Measurements from ENCODE around the gene PLCB4. TPM values are rescaled to one million over a fixed set of nuclear protein-coding genes. Genes with fewer than 3 reads are reported as not detected.
"Not testable (repeated sequence)": the region's sequence is repeated elsewhere in the genome, so short reads cannot be mapped to it uniquely, and the experiment has no call there.

The PLCB4 gene
- total and polyA plus RNA-seq, 4 donors = 1.5 to 26.2 (median 10.8) TPM

DNA sequence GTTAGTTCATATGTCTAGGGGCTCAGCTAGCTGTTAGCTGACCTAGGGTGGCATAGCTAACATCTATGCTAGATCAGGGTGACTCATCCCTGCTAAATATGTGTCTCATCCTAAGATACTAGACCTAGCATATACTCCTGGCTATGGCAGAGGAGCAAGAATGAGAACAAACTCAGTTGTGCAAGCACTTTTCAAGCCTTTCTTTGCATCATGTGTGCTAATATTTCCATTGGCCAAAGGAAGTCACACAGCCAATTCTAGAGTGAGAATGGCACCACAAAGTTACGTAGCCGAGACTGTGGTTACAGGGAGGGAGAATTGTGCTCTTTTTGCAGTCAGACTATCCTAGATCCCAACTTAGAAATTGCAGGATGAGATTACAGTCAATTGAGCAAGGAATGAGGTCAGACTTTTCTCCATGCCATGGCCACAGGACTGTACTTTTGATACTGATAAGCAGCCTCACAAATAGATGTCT, 78.7 kb downstream of the PLCB4 start:
- ATAC-seq (ENCODE audit: low FRiP score) (no peak), DNase-seq (no peak)
- Histone ChIP-seq H3K4me1 (ENCODE audit: control insufficient read depth in 1 of 2, insufficient read depth in 2 of 2, low read length in 2 of 2) (no peaks in the 10 kb centered on the region), H3K36me3 (ENCODE audit: control insufficient read depth in 1 of 2, insufficient read depth in 2 of 2, low read length in 1 of 2) (no peaks in the 10 kb centered on the region), H3K27me3 (ENCODE audit: control insufficient read depth in 1 of 2, insufficient read depth in 2 of 2, low read length in 1 of 2) (no peaks in the 10 kb centered on the region), H3K4me3 (ENCODE audit: low read length in 2 of 2) (no peak overlapping the region), H3K27ac (ENCODE audit: low read depth in 1 of 2, low read length in 2 of 2) (no peak overlapping the region), H3K9me3 (ENCODE audit: control insufficient read depth, low read length) (no peaks in the 10 kb centered on the region)
- WGBS, 2 donors = 62 to 68% methylated on average over 2 of the region's 2 CpGs
- intact Hi-C loops (cut with DNase I) = no loop called here

DNA sequence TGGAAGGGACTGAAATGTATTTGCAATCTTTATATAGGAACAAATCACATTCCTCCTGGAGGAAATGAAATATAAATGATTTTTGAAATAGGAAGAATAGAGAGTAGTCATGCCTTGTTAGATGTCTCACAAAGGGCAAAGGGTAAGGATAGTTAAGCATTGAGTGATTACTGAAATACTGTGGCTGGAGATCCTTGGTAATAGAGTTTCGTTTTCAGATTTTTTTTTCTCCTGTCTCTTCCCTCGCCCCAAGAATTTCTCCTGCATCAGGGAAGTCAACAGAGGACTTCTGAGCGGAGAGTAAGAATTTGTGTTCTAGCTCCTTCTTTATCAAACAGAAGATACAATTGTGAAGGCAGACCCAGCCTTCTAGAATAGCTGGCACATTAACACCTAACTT, 79.4 kb downstream of the PLCB4 start:
- no peaks in the 10 kb centered on the region for H3K4me1 ChIP-seq (ENCODE audit: control insufficient read depth in 1 of 2, insufficient read depth in 2 of 2, low read length in 2 of 2)
- no peak overlapping the region for H3K27ac ChIP-seq (ENCODE audit: low read depth in 1 of 2, low read length in 2 of 2)
- H3K9me3 ChIP-seq (ENCODE audit: control insufficient read depth, low read length) = no peaks in the 10 kb centered on the region
- ATAC-seq (ENCODE audit: low FRiP score) (no peak), DNase-seq (no peak)
- no peaks in the 10 kb centered on the region for H3K36me3 ChIP-seq (ENCODE audit: control insufficient read depth in 1 of 2, insufficient read depth in 2 of 2, low read length in 1 of 2)
- WGBS, 2 donors = 93 to 97% methylated on average over 3 of the region's 3 CpGs
- intact Hi-C loops (cut with DNase I) = no loop called here
- no peaks in the 10 kb centered on the region for H3K27me3 ChIP-seq (ENCODE audit: control insufficient read depth in 1 of 2, insufficient read depth in 2 of 2, low read length in 1 of 2)
- H3K4me3 ChIP-seq (ENCODE audit: low read length in 2 of 2) = no peak overlapping the region

DNA sequence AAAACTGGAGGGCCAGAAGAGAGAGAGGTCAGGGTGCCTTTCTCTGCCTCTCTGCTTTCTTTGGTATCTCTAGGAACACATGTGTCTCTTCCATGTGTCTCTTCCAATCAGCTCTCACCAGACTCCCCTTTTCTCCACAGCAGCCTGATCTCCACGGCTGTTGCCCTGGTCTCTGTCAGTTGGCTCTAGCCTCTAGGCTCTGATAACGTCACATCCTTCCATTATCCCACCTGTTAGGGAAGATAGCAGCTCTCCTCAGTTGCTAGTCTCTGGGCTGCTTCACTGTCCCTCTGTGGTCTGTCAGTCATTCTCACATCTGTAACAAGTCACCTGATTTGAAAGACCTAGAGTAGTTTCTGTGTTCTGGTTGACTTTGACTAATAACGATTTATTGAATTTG, 80.2 kb downstream of the PLCB4 start:
- intact Hi-C loops (cut with DNase I) = no loop called here
- H3K27ac ChIP-seq (ENCODE audit: low read depth in 1 of 2, low read length in 2 of 2) = no peak overlapping the region
- H3K27me3 ChIP-seq (ENCODE audit: control insufficient read depth in 1 of 2, insufficient read depth in 2 of 2, low read length in 1 of 2) = no peaks in the 10 kb centered on the region
- ATAC-seq (ENCODE audit: low FRiP score) = no peak
- DNase-seq = no peak
- no peaks in the 10 kb centered on the region for H3K9me3 ChIP-seq (ENCODE audit: control insufficient read depth, low read length)
- whole genome bisulfite sequencing, 2 donors = 96 to 98% methylated on average over 3 of the region's 3 CpGs
- no peaks in the 10 kb centered on the region for H3K4me1 ChIP-seq (ENCODE audit: control insufficient read depth in 1 of 2, insufficient read depth in 2 of 2, low read length in 2 of 2)
- no peaks in the 10 kb centered on the region for H3K36me3 ChIP-seq (ENCODE audit: control insufficient read depth in 1 of 2, insufficient read depth in 2 of 2, low read length in 1 of 2)
- H3K4me3 ChIP-seq (ENCODE audit: low read length in 2 of 2) = no peak overlapping the region

DNA sequence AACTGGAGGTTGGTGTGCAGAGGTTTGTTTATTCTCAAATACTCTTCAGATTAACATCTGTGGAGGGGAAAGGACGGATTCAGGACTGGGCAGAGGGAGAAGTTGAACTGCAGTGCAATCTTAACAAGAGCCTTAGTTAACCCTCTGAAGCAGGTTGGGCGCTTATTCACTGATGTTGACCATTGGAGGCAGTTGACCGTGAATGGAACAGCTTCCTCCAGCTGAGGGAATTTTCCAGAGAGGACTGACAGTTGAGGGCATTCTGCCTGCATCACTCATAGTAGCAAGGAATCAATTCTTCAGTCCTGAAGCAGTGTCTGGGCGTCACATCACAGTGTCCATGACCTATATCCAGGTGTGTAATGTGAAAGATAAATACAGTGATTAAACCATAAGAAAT, 80.9 kb downstream of the PLCB4 start:
- intact Hi-C loops (cut with DNase I) = no loop called here
- DNase-seq (no peak), ATAC-seq (ENCODE audit: low FRiP score) (no peak)
- no peak overlapping the region for H3K4me3 ChIP-seq (ENCODE audit: low read length in 2 of 2)
- H3K36me3 ChIP-seq (ENCODE audit: control insufficient read depth in 1 of 2, insufficient read depth in 2 of 2, low read length in 1 of 2) = no peaks in the 10 kb centered on the region
- no peaks in the 10 kb centered on the region for H3K9me3 ChIP-seq (ENCODE audit: control insufficient read depth, low read length)
- H3K27ac ChIP-seq (ENCODE audit: low read depth in 1 of 2, low read length in 2 of 2) = no peak overlapping the region
- WGBS, 2 donors = 82 to 86% methylated on average over 4 of the region's 4 CpGs
- no peaks in the 10 kb centered on the region for H3K27me3 ChIP-seq (ENCODE audit: control insufficient read depth in 1 of 2, insufficient read depth in 2 of 2, low read length in 1 of 2)
- H3K4me1 ChIP-seq (ENCODE audit: control insufficient read depth in 1 of 2, insufficient read depth in 2 of 2, low read length in 2 of 2) = no peaks in the 10 kb centered on the region

DNA sequence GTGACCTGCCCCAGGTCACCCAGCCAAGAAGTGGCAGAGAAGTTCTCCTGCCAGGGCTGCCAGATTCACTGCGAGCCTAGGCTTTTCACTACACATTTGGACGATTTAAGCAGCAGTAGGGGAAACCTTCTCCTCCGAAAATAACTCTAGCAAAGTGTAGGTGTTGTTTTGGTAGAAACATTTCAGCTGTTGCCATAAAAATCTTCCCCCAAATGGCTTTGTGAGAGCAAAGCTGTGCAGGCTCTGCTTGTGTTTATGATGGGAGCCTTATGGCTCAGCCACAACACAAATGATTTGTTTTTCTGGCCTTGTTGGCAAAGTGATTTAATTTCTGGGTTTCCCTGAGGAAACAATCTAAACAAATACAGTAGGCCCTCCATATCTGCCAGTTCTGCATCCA, 81.8 kb downstream of the PLCB4 start:
- no peaks in the 10 kb centered on the region for H3K9me3 ChIP-seq (ENCODE audit: control insufficient read depth, low read length)
- no peaks in the 10 kb centered on the region for H3K27me3 ChIP-seq (ENCODE audit: control insufficient read depth in 1 of 2, insufficient read depth in 2 of 2, low read length in 1 of 2)
- H3K36me3 ChIP-seq (ENCODE audit: control insufficient read depth in 1 of 2, insufficient read depth in 2 of 2, low read length in 1 of 2) = no peaks in the 10 kb centered on the region
- no peak overlapping the region for H3K4me3 ChIP-seq (ENCODE audit: low read length in 2 of 2)
- no peak for DNase-seq
- H3K4me1 ChIP-seq (ENCODE audit: control insufficient read depth in 1 of 2, insufficient read depth in 2 of 2, low read length in 2 of 2) = no peaks in the 10 kb centered on the region
- no peak for ATAC-seq (ENCODE audit: low FRiP score)
- H3K27ac ChIP-seq (ENCODE audit: low read depth in 1 of 2, low read length in 2 of 2) = no peak overlapping the region
- WGBS, 2 donors = 62 to 72% methylated on average over 3 of the region's 3 CpGs
- intact Hi-C loops (cut with DNase I) = no loop called here

DNA sequence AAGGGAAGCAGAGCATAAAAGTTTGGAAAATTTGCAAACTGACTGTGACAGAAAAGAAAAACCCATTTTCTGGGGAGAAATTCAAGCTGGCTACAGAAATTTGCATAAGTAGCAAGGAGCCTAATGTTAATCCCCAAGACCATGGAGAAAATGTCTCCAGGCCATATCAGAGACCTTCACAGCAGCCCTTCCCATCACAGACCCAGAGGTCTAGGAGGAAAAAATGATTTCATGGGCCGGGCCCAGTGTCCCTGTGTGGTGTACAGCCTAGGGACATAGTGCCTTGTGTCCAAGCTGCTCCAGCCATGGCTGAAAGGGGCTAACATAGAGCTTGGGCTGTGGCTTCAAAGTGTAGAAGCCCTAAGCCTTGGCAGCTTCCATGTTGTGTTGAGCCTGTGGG, 83.3 kb downstream of the PLCB4 start:
- H3K4me3 ChIP-seq (ENCODE audit: low read length in 2 of 2); H3K27me3 ChIP-seq (ENCODE audit: control insufficient read depth in 1 of 2, insufficient read depth in 2 of 2, low read length in 1 of 2); H3K4me1 ChIP-seq (ENCODE audit: control insufficient read depth in 1 of 2, insufficient read depth in 2 of 2, low read length in 2 of 2); intact Hi-C loops (cut with DNase I); ATAC-seq (ENCODE audit: low FRiP score); DNase-seq; H3K27ac ChIP-seq (ENCODE audit: low read depth in 1 of 2, low read length in 2 of 2); H3K36me3 ChIP-seq (ENCODE audit: control insufficient read depth in 1 of 2, insufficient read depth in 2 of 2, low read length in 1 of 2); H3K9me3 ChIP-seq (ENCODE audit: control insufficient read depth, low read length): not testable (repeated sequence)
- WGBS, 2 donors = 95 to 100% methylated on average over 1 of the region's 1 CpG

DNA sequence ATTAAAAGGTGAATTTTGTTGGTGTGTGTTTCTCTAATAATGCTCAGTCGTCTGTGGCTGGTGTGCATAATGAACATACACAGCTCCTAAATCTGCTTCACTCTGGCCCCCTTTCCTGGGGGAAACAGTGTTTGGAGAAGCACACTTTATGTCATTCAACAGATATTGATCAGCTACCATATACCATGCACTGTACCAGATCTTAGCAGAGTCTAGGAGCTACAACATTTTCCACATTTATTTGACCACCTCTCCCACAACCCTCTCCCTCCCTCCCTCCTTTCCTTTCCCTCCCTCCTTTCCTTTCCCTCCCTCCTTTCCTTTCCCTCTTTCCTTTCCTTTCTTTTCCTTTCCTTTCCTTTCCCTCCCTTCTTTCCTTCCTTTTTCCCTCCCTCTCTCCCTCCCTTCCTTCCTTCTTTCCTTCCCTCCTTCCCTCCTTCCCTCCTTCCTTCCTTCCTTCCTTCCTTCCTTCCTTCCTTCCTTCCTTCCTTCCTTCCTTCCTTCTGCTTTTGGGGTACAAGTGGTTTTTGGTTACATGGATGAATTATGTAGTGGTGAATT, 85.7 kb downstream of the PLCB4 start:
- no peak for ATAC-seq (ENCODE audit: low FRiP score)
- intact Hi-C loops (cut with DNase I) = no loop called here

DNA sequence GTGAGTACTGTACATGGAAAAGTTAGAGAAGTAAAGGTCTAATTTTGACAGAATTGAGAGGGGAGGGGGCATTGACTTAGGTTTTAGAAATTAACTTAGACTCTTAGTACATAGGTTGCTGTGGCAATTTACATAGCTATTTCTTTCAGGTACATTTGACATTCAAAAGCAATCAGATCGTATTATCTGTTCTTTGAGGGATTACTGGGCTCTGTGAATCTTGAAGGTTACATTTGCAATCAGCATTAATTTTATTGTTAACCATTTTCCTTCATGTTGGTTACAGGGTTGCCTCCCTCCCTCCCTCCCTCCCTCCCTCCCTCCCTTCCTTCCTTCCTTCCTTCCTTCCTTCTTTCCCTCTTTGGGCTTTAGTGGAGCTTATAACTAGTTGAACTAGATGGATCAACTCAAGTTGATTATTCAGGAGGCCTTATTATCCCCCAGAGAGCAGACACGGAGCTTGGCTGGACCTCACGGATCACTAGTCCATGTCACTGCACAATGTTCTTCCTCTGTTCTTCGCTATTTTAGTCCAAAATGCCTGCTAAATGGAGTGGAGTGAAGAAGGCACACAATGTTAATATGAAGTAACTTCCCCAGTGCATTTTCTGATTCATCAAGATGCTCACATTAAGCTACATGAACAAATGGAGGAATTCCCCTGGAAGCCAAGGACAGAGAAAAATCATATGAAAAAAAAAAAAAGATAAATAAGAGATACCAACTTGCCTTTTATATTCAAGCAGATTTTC, 87.8 kb downstream of the PLCB4 start:
- H3K9me3 ChIP-seq (ENCODE audit: control insufficient read depth, low read length) = no peaks in the 10 kb centered on the region
- H3K27ac ChIP-seq (ENCODE audit: low read depth in 1 of 2, low read length in 2 of 2) = no peak overlapping the region
- 76 to 79% methylated on average over 4 of the region's 4 CpGs for WGBS, 2 donors
- ATAC-seq (ENCODE audit: low FRiP score) = no peak
- peaks cover 2 to 6% of the 10 kb centered on the region in 2 donors for H3K4me1 ChIP-seq (ENCODE audit: control insufficient read depth in 1 of 2, insufficient read depth in 2 of 2, low read length in 2 of 2)
- H3K27me3 ChIP-seq (ENCODE audit: control insufficient read depth in 1 of 2, insufficient read depth in 2 of 2, low read length in 1 of 2) = no peaks in the 10 kb centered on the region
- no peak for DNase-seq
- no peak overlapping the region for H3K4me3 ChIP-seq (ENCODE audit: low read length in 2 of 2)
- H3K36me3 ChIP-seq (ENCODE audit: control insufficient read depth in 1 of 2, insufficient read depth in 2 of 2, low read length in 1 of 2) = no peaks in the 10 kb centered on the region
- intact Hi-C loops (cut with DNase I) = no loop called here

More for the DNA sequence above, 85.7 kb downstream of the PLCB4 start:
- DNase-seq = no peak
- H3K27me3 ChIP-seq (ENCODE audit: control insufficient read depth in 1 of 2, insufficient read depth in 2 of 2, low read length in 1 of 2) = no peaks in the 10 kb centered on the region
- H3K36me3 ChIP-seq (ENCODE audit: control insufficient read depth in 1 of 2, insufficient read depth in 2 of 2, low read length in 1 of 2) = no peaks in the 10 kb centered on the region
- no peaks in the 10 kb centered on the region for H3K9me3 ChIP-seq (ENCODE audit: control insufficient read depth, low read length)
- peak overlapping the region in 1 of 2 donors; percentile 57 for H3K27ac ChIP-seq (ENCODE audit: low read depth in 1 of 2, low read length in 2 of 2)
- 89 to 93% methylated on average over 1 of the region's 1 CpG for WGBS, 2 donors
- no peaks in the 10 kb centered on the region for H3K4me1 ChIP-seq (ENCODE audit: control insufficient read depth in 1 of 2, insufficient read depth in 2 of 2, low read length in 2 of 2)
- H3K4me3 ChIP-seq (ENCODE audit: low read length in 2 of 2) = no peak overlapping the region

DNA sequence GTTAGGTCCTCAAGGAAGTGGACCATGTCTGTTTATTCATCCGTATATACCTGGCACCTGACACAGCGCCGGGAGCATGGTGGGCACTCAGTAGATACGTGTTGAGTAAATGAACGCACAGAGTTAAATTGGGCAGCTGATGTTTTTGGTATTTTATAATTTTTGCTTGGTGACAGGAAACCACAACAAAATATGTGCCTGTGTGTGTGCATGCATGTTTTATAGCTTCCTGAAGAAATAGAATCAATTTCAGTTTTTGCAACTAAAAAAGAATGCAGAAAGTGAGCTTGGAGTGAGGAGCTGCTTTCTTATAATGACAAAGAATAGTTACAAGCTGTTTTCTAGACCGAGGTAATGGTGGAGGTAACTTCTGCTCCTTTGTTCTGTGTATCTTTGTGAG, 91.4 kb downstream of the PLCB4 start:
- Histone ChIP-seq H3K27me3 (ENCODE audit: control insufficient read depth in 1 of 2, insufficient read depth in 2 of 2, low read length in 1 of 2) (no peaks in the 10 kb centered on the region), H3K4me3 (ENCODE audit: low read length in 2 of 2) (no peak overlapping the region), H3K36me3 (ENCODE audit: control insufficient read depth in 1 of 2, insufficient read depth in 2 of 2, low read length in 1 of 2) (no peaks in the 10 kb centered on the region), H3K9me3 (ENCODE audit: control insufficient read depth, low read length) (no peaks in the 10 kb centered on the region), H3K4me1 (ENCODE audit: control insufficient read depth in 1 of 2, insufficient read depth in 2 of 2, low read length in 2 of 2) (peaks cover 2 to 6% of the 10 kb centered on the region in 2 donors), H3K27ac (ENCODE audit: low read depth in 1 of 2, low read length in 2 of 2) (no peak overlapping the region)
- 53 to 57% methylated on average over 6 of the region's 6 CpGs for WGBS, 2 donors
- DNase-seq = no peak
- ATAC-seq (ENCODE audit: low FRiP score) = no peak
- intact Hi-C loops (cut with DNase I) = no loop called here

All from aorta (tissue), 5 donors.